Adipose tissue (tissue), 3 donors: ENCODE measurements around the gene DUOX2. TPM values are rescaled to one million over a fixed set of nuclear protein-coding genes. Genes with fewer than 3 reads are reported as not detected.
"Not testable (repeated sequence)": the region's sequence is repeated elsewhere in the genome, so short reads cannot be mapped to it uniquely, and the experiment has no call there.

ENCODE experiments used
- H3K27ac ChIP-seq: one replicate; pipeline ENCODE4 v1.5.1; 2013; ENCODE audit warnings: low read depth, low read length
- WGBS, 3 donors: extraction: QIAGEN DNeasy Blood & Tissue Kit; methylation state at CpG; one replicate each; pipeline ENCODE4 v1.1.7; 2013; 5-methylcytosine and 5-hydroxymethylcytosine counted together
- polyA plus RNA-seq, 3 donors: library from polyadenylated mRNA; stranded (reverse); fragments of 200-250 nt; gene quantifications; one replicate each; pipeline ENCODE4 v1.2.3, GENCODE V29; 2013
- donor health status: healthy with polysubstance abuse.
- donor health status: Bipolar disorder and iron deficiency.
- donor health status: healthy.

The DUOX2 gene
- polyA plus RNA-seq, 3 donors, result 0.08 to 1.6 (median 1.1) TPM

GRCh38 chr15:45111390-45112142, 2.4 kb downstream of the DUOX2 start:
- no peak overlapping the region for H3K27ac ChIP-seq
- WGBS, 3 donors, result 7 to 11% (median 7%) methylated on average over 50 to 70 of the region's 71 CpGs

GRCh38 chr15:45110256-45110820, 3.6 kb downstream of the DUOX2 start:
- no peak overlapping the region for H3K27ac ChIP-seq
- WGBS, 3 donors, result 30 to 49% (median 39%) methylated on average over 11 of the region's 11 CpGs

- no peak overlapping the region for H3K27ac ChIP-seq
- WGBS, 3 donors, result 86 to 94% (median 90%) methylated on average over 10 of the region's 10 CpGs
Observed at GRCh38 chr15:45107941-45108630, 5.9 kb downstream of the DUOX2 start.

GRCh38 chr15:45106002-45106790, 7.8 kb downstream of the DUOX2 start:
- no peak overlapping the region for H3K27ac ChIP-seq
- 74 to 77% (median 75%) methylated on average over 15 of the region's 15 CpGs for WGBS, 3 donors

- 91 to 96% (median 93%) methylated on average over 11 of the region's 11 CpGs for WGBS, 3 donors
Observed at GRCh38 chr15:45105586-45105985, 8.4 kb downstream of the DUOX2 start.

GRCh38 chr15:45104170-45104569, 9.8 kb downstream of the DUOX2 start:
- not testable (repeated sequence) for H3K27ac ChIP-seq

More at GRCh38 chr15:45105586-45105985, 8.4 kb downstream of the DUOX2 start:
- no peak overlapping the region for H3K27ac ChIP-seq

GRCh38 chr15:45102226-45102625, 11.7 kb downstream of the DUOX2 start:
- 93 to 96% (median 93%) methylated on average over 6 of the region's 6 CpGs for WGBS, 3 donors

More at GRCh38 chr15:45104170-45104569, 9.8 kb downstream of the DUOX2 start:
- WGBS, 3 donors, result 82 to 89% (median 86%) methylated on average over 9 of the region's 9 CpGs

GRCh38 chr15:45101749-45102148, 12.2 kb downstream of the DUOX2 start:
- WGBS, 3 donors, result 90 to 94% (median 91%) methylated on average over 12 of the region's 12 CpGs

More at GRCh38 chr15:45102226-45102625, 11.7 kb downstream of the DUOX2 start:
- H3K27ac ChIP-seq, result no peak overlapping the region

GRCh38 chr15:45100884-45101625, 12.9 kb downstream of the DUOX2 start:
- no peak overlapping the region for H3K27ac ChIP-seq
- 60 to 72% (median 67%) methylated on average over 7 of the region's 7 CpGs for WGBS, 3 donors

More at GRCh38 chr15:45101749-45102148, 12.2 kb downstream of the DUOX2 start:
- H3K27ac ChIP-seq, result no peak overlapping the region

GRCh38 chr15:45099549-45100165, 14.3 kb downstream of the DUOX2 start:
- H3K27ac ChIP-seq, result no peak overlapping the region
- 84 to 86% (median 86%) methylated on average over 23 of the region's 23 CpGs for WGBS, 3 donors

GRCh38 chr15:45097466-45097865, 16.5 kb downstream of the DUOX2 start:
- no peak overlapping the region for H3K27ac ChIP-seq
- WGBS, 3 donors, result 87 to 92% (median 87%) methylated on average over 7 of the region's 7 CpGs

- no peak overlapping the region for H3K27ac ChIP-seq
- WGBS, 3 donors, result 90 to 93% (median 91%) methylated on average over 11 of the region's 11 CpGs
Observed at GRCh38 chr15:45095661-45096060, 18.3 kb downstream of the DUOX2 start.

GRCh38 chr15:45094358-45094730, 19.6 kb downstream of the DUOX2 start:
- no peak overlapping the region for H3K27ac ChIP-seq
- 71 to 74% (median 73%) methylated on average over 9 of the region's 9 CpGs for WGBS, 3 donors

- WGBS, 3 donors, result 86 to 91% (median 87%) methylated on average over 11 of the region's 11 CpGs
Observed at GRCh38 chr15:45093622-45094357, 20.2 kb downstream of the DUOX2 start.

GRCh38 chr15:45093013-45093412, 21.0 kb downstream of the DUOX2 start:
- WGBS, 3 donors, result 83 to 91% (median 84%) methylated on average over 4 of the region's 4 CpGs
- H3K27ac ChIP-seq, result no peak overlapping the region

More at GRCh38 chr15:45093622-45094357, 20.2 kb downstream of the DUOX2 start:
- no peak overlapping the region for H3K27ac ChIP-seq

- no peak overlapping the region for H3K27ac ChIP-seq
- WGBS, 3 donors, result 71 to 93% (median 81%) methylated on average over 2 of the region's 2 CpGs
Observed at GRCh38 chr15:45091576-45091975, 22.4 kb downstream of the DUOX2 start.

GRCh38 chr15:45091161-45091560, 22.8 kb downstream of the DUOX2 start:
- 58 to 65% (median 62%) methylated on average over 7 of the region's 7 CpGs for WGBS, 3 donors
- H3K27ac ChIP-seq, result no peak overlapping the region
